B cell (primary cell): ENCODE data around the gene VASN.

Experiments
- EZH2 ChIP-seq: IDR thresholded peaks from 2 replicates; pipeline ENCODE4 v1.6.1; 2012; ENCODE audit warnings: borderline replicate concordance, low read depth, mild to moderate bottlenecking, moderate library complexity, low read length; ENCODE audit not compliant: insufficient read depth, poor library complexity, severe bottlenecking
- TF ChIP-seq, protein P1 (sequence below): fragments of 200-600 bp; IDR thresholded peaks from one replicate; pipeline ENCODE4 v1.8.0; 2022; ENCODE audit warnings: antibody characterized with exemption, mild to moderate bottlenecking

DNA sequence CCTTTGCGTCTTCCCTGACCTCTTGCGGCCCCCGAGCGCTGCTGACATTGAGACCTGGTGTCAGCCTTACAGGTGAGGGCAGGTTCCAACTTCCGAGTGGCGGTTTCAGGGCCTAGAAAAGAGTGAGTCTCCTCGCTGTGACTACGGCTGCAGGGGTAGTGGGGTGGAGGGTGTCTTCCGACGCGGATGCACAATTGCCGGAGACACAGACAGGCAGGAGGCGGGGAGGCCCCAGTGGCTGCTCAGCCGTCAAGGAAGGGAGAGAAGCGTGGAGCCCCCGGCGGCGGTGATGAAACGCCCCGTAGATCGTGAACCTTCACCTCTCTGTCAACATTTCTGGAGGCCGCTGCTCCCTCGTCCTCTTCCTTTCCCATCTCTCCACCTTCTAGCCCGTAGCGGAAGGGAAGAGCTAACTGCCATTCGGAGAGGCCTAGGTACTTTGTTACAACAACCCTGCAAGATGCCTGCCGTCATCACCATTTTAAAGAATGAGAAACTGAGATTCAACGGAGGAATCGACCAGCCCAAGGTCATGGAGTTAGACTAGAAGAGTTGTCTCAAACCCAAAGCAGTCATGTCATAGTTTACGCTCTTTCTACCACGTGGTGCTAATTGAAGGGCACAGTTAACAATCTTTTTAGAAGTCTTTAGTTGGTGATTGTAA, 54.5 kb downstream of the VASN start:
- TF ChIP-seq, protein P1, sequence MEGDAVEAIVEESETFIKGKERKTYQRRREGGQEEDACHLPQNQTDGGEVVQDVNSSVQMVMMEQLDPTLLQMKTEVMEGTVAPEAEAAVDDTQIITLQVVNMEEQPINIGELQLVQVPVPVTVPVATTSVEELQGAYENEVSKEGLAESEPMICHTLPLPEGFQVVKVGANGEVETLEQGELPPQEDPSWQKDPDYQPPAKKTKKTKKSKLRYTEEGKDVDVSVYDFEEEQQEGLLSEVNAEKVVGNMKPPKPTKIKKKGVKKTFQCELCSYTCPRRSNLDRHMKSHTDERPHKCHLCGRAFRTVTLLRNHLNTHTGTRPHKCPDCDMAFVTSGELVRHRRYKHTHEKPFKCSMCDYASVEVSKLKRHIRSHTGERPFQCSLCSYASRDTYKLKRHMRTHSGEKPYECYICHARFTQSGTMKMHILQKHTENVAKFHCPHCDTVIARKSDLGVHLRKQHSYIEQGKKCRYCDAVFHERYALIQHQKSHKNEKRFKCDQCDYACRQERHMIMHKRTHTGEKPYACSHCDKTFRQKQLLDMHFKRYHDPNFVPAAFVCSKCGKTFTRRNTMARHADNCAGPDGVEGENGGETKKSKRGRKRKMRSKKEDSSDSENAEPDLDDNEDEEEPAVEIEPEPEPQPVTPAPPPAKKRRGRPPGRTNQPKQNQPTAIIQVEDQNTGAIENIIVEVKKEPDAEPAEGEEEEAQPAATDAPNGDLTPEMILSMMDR = no peak
- no peak for TF ChIP-seq EZH2
